Neural progenitor cell (in vitro differentiated cells): ENCODE data around the gene SNRNP27. TPM values are rescaled to one million over a fixed set of nuclear protein-coding genes. Genes with fewer than 3 reads are reported as not detected.

Experiments used
- DNase-seq: peaks from one replicate; pipeline ENCODE4 v3.0.0-alpha.2; 2016; ENCODE audit warnings: low spot score
- H2AFZ ChIP-seq: fragments of 200-600 bp; sonication (generic); replicated peaks from 2 replicates; pipeline ENCODE4 v1.6.1; 2016; ENCODE audit warnings: antibody characterized with exemption
- H3F3A ChIP-seq: fragments of 200-600 bp; sonication (generic); 2 replicates; pipeline ENCODE4 v1.6.1; 2016; ENCODE audit warnings: antibody characterized with exemption, low read depth
- H3K27ac ChIP-seq: fragments of 200-600 bp; sonication (generic); 2 replicates; pipeline ENCODE4 v1.5.1; 2016; ENCODE audit warnings: mild to moderate bottlenecking
- H3K27me3 ChIP-seq: fragments of 200-600 bp; sonication (generic); 2 replicates; pipeline ENCODE4 v1.6.1; 2016; ENCODE audit warnings: mild to moderate bottlenecking, moderate library complexity
- H3K36me3 ChIP-seq: fragments of 200-600 bp; sonication (generic); 2 replicates; pipeline ENCODE4 v1.5.1; 2016
- H3K4me1 ChIP-seq: fragments of 200-600 bp; sonication (generic); 2 replicates; pipeline ENCODE4 v1.6.1; 2016; ENCODE audit warnings: mixed run types
- H3K4me2 ChIP-seq: fragments of 200-600 bp; sonication (generic); 2 replicates; pipeline ENCODE4 v1.6.1; 2016
- H3K4me3 ChIP-seq: fragments of 200-600 bp; sonication (generic); 2 replicates; pipeline ENCODE4 v1.5.1; 2016
- H3K79me2 ChIP-seq: fragments of 200-600 bp; sonication (generic); 2 replicates; pipeline ENCODE4 v1.6.1; 2016; ENCODE audit warnings: low read depth
- H3K9ac ChIP-seq: fragments of 200-600 bp; sonication (generic); 2 replicates; pipeline ENCODE4 v1.6.1; 2016
- H3K9me3 ChIP-seq: fragments of 200-600 bp; sonication (generic); 2 replicates; pipeline ENCODE4 v1.5.1; 2016; ENCODE audit warnings: low read depth
- H4K20me1 ChIP-seq: fragments of 200-600 bp; sonication (generic); 2 replicates; pipeline ENCODE4 v1.6.1; 2016; ENCODE audit warnings: low read depth
- H3K27ac Mint-ChIP-seq: 3 replicates; pipeline ENCODE4 v1.8.0; 2021; ENCODE audit warnings: mixed read lengths
- H3K27me3 Mint-ChIP-seq: 2 replicates; pipeline ENCODE4 v1.8.0; 2022; ENCODE audit warnings: low read depth, mild to moderate bottlenecking, inconsistent platforms, moderate library complexity, mixed read lengths; ENCODE audit not compliant: insufficient read depth
- H3K36me3 Mint-ChIP-seq: 3 replicates; pipeline ENCODE4 v1.8.0; 2021; ENCODE audit warnings: mixed read lengths
- H3K4me1 Mint-ChIP-seq: 3 replicates; pipeline ENCODE4 v1.8.0; 2021; ENCODE audit warnings: mixed read lengths
- H3K4me3 Mint-ChIP-seq: 3 replicates; pipeline ENCODE4 v1.8.0; 2021; ENCODE audit warnings: mild to moderate bottlenecking, moderate library complexity, mixed read lengths
- H3K9me3 Mint-ChIP-seq: 3 replicates; pipeline ENCODE4 v1.8.0; 2020; ENCODE audit warnings: mixed read lengths
- EZH2 ChIP-seq: fragments of 200-600 bp; sonication (generic); IDR thresholded peaks from 2 replicates; pipeline ENCODE4 v1.6.1; 2017; ENCODE audit warnings: antibody characterized with exemption, mild to moderate bottlenecking, moderate library complexity
- EZH2phosphoT487 ChIP-seq: fragments of 200-600 bp; sonication (generic); IDR thresholded peaks from 2 replicates; pipeline ENCODE4 v1.6.1; 2017; ENCODE audit warnings: antibody characterized with exemption
- total RNA-seq: library from RNA; depleted of rRNA; stranded (reverse); fragments of >200 nt; gene quantifications from 2 replicates; pipeline ENCODE4 v1.2.3, GENCODE V29; 2015; ENCODE audit warnings: low replicate concordance
- TF ChIP-seq, protein P1 (sequence below): fragments of 200-600 bp; sonication (generic); IDR thresholded peaks from 2 replicates; pipeline ENCODE4 v1.5.1; 2017; ENCODE audit warnings: antibody characterized with exemption, mild to moderate bottlenecking

Gene SNRNP27
- total RNA-seq, 1 donor from 2014 or later, result 131 TPM

- no peak for TF ChIP-seq EZH2
- TF ChIP-seq, protein P1, sequence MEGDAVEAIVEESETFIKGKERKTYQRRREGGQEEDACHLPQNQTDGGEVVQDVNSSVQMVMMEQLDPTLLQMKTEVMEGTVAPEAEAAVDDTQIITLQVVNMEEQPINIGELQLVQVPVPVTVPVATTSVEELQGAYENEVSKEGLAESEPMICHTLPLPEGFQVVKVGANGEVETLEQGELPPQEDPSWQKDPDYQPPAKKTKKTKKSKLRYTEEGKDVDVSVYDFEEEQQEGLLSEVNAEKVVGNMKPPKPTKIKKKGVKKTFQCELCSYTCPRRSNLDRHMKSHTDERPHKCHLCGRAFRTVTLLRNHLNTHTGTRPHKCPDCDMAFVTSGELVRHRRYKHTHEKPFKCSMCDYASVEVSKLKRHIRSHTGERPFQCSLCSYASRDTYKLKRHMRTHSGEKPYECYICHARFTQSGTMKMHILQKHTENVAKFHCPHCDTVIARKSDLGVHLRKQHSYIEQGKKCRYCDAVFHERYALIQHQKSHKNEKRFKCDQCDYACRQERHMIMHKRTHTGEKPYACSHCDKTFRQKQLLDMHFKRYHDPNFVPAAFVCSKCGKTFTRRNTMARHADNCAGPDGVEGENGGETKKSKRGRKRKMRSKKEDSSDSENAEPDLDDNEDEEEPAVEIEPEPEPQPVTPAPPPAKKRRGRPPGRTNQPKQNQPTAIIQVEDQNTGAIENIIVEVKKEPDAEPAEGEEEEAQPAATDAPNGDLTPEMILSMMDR, result no peak
- no peak for TF ChIP-seq EZH2phosphoT487
- Histone ChIP-seq H3K9ac (no peak overlapping the region), H3K79me2 (no peaks in the 10 kb centered on the region), H3K27ac (no peak overlapping the region), H2AFZ (no peak overlapping the region), H3K27me3 (no peaks in the 10 kb centered on the region), H3F3A (peaks cover 11% of the 10 kb centered on the region), H4K20me1 (no peaks in the 10 kb centered on the region), H3K4me2 (no peak overlapping the region), H3K36me3 (peaks cover 15% of the 10 kb centered on the region), H3K9me3 (no peaks in the 10 kb centered on the region), H3K4me3 (no peak overlapping the region), H3K4me1 (no peaks in the 10 kb centered on the region)
- no peak for DNase-seq
- no peak overlapping the region for H3K27ac Mint-ChIP-seq
- H3K4me1 Mint-ChIP-seq, result no peaks in the 10 kb centered on the region
- H3K9me3 Mint-ChIP-seq, result no peaks in the 10 kb centered on the region
- peaks cover 3% of the 10 kb centered on the region for H3K36me3 Mint-ChIP-seq
- H3K27me3 Mint-ChIP-seq, result no peaks in the 10 kb centered on the region
- no peak overlapping the region for H3K4me3 Mint-ChIP-seq
Observed at GRCh38 chr2:69858261-69858660, 35.5 kb upstream of the SNRNP27 start.

- DNase-seq, result no peak
- Histone ChIP-seq H3K9ac (no peak overlapping the region), H3K9me3 (no peaks in the 10 kb centered on the region), H3K4me2 (no peak overlapping the region), H3K79me2 (no peaks in the 10 kb centered on the region), H3K27me3 (no peaks in the 10 kb centered on the region), H3K4me3 (no peak overlapping the region), H2AFZ (no peak overlapping the region), H3K4me1 (no peaks in the 10 kb centered on the region), H3K36me3 (peaks cover 25% of the 10 kb centered on the region), H3F3A (peaks cover 10% of the 10 kb centered on the region), H3K27ac (no peak overlapping the region), H4K20me1 (no peaks in the 10 kb centered on the region)
- TF ChIP-seq EZH2phosphoT487, result no peak
- TF ChIP-seq EZH2, result no peak
- TF ChIP-seq, protein P1, result no peak
- Mint-ChIP-seq H3K36me3 (peaks cover 11% of the 10 kb centered on the region), H3K27ac (no peak overlapping the region), H3K9me3 (no peaks in the 10 kb centered on the region), H3K27me3 (no peaks in the 10 kb centered on the region), H3K4me3 (no peak overlapping the region), H3K4me1 (no peaks in the 10 kb centered on the region)
Observed at GRCh38 chr2:69863298-69863697, 30.5 kb upstream of the SNRNP27 start.

GRCh38 chr2:69888451-69888850 lies 5.3 kb upstream of the SNRNP27 start:
- no peak for DNase-seq
- Histone ChIP-seq H3K4me3 (no peak overlapping the region), H3K27me3 (no peaks in the 10 kb centered on the region), H3K9ac (no peak overlapping the region), H3K79me2 (no peaks in the 10 kb centered on the region), H2AFZ (no peak overlapping the region), H3K4me1 (no peaks in the 10 kb centered on the region), H4K20me1 (no peaks in the 10 kb centered on the region), H3K4me2 (no peak overlapping the region), H3K27ac (no peak overlapping the region), H3F3A (peaks cover 2% of the 10 kb centered on the region), H3K9me3 (no peaks in the 10 kb centered on the region), H3K36me3 (no peaks in the 10 kb centered on the region)
- Mint-ChIP-seq H3K4me3 (no peak overlapping the region), H3K36me3 (no peaks in the 10 kb centered on the region), H3K27me3 (peaks cover 3% of the 10 kb centered on the region), H3K27ac (no peak overlapping the region), H3K9me3 (no peaks in the 10 kb centered on the region), H3K4me1 (peaks cover 3% of the 10 kb centered on the region)
- TF ChIP-seq EZH2phosphoT487, result no peak
- TF ChIP-seq, protein P1, result no peak
- TF ChIP-seq EZH2, result no peak
